Dedifferentiated amniotic fluid mesenchymal stem cell (primary cell): Measurements from ENCODE around the gene TMEM132D.

Experiments used
- DNase-seq: peaks from one replicate; pipeline ENCODE4 v3.0.0-alpha.2; 2016; ENCODE audit errors: extremely low spot score

Gene TMEM132D

GRCh38 chr12:129826273-129826672 is 77.6 kb downstream of the TMEM132D start:
- DNase-seq, result no peak

GRCh38 chr12:129825316-129825715 is 78.5 kb downstream of the TMEM132D start:
- no peak for DNase-seq

- DNase-seq, result no peak
Observed at GRCh38 chr12:129821964-129822363, 81.9 kb downstream of the TMEM132D start.

GRCh38 chr12:129819391-129819790 is 84.4 kb downstream of the TMEM132D start:
- DNase-seq, result no peak

GRCh38 chr12:129815846-129816245 is 88.0 kb downstream of the TMEM132D start:
- DNase-seq, result no peak

- DNase-seq, result no peak
Observed at GRCh38 chr12:129811963-129812362, 91.9 kb downstream of the TMEM132D start.

- DNase-seq, result no peak
Observed at GRCh38 chr12:129807136-129807535, 96.7 kb downstream of the TMEM132D start.

- no peak for DNase-seq
Observed at GRCh38 chr12:129791396-129791795, 112.4 kb downstream of the TMEM132D start.

GRCh38 chr12:129790930-129791329 is 112.9 kb downstream of the TMEM132D start:
- DNase-seq, result no peak

GRCh38 chr12:129790331-129790730 is 113.5 kb downstream of the TMEM132D start:
- no peak for DNase-seq

- no peak for DNase-seq
Observed at GRCh38 chr12:129789921-129790320, 113.9 kb downstream of the TMEM132D start.

- DNase-seq, result peak; percentile 87
Observed at GRCh38 chr12:129788506-129789084, 115.2 kb downstream of the TMEM132D start.

- no peak for DNase-seq
Observed at GRCh38 chr12:129779989-129780388, 123.8 kb downstream of the TMEM132D start.

- no peak for DNase-seq
Observed at GRCh38 chr12:129779033-129779432, 124.8 kb downstream of the TMEM132D start.

GRCh38 chr12:129776977-129777667 is 126.7 kb downstream of the TMEM132D start:
- no peak for DNase-seq

GRCh38 chr12:129772501-129773493 is 131.0 kb downstream of the TMEM132D start:
- DNase-seq, result peak; percentile 53

GRCh38 chr12:129771238-129771637 is 132.6 kb downstream of the TMEM132D start:
- no peak for DNase-seq

GRCh38 chr12:129765719-129766118 is 138.1 kb downstream of the TMEM132D start:
- DNase-seq, result no peak

- no peak for DNase-seq
Observed at GRCh38 chr12:129762436-129762835, 141.4 kb downstream of the TMEM132D start.

- DNase-seq, result peak; percentile 76
Observed at GRCh38 chr12:129753586-129753985, 150.2 kb downstream of the TMEM132D start.

GRCh38 chr12:129750421-129750820 is 153.4 kb downstream of the TMEM132D start:
- DNase-seq, result no peak

- no peak for DNase-seq
Observed at GRCh38 chr12:129746318-129746717, 157.5 kb downstream of the TMEM132D start.
